Esophagus muscularis mucosa (tissue), 4 donors: Measurements from ENCODE around the gene TAAR6. TPM values are rescaled to one million over a fixed set of nuclear protein-coding genes. Genes with fewer than 3 reads are reported as not detected.

Experiments used
- DNase-seq: peaks from one replicate; pipeline ENCODE4 v3.0.0-alpha.2; 2017; ENCODE audit errors: extremely low spot score
- H3K27ac ChIP-seq, 4 donors: fragments of 200-600 bp; sonication (generic); replicated peaks in 1 of 4; 1 replicate in 3 of 4; 2 replicates in 1 of 4; pipeline ENCODE4 v1.5.1; 2016 to 2019; ENCODE audit warnings: mild to moderate bottlenecking in 1 of 4
- H3K27me3 ChIP-seq, 4 donors: fragments of 200-600 bp; sonication (generic); one replicate each; pipeline versions ENCODE4 v1.5.1 to v1.6.0; 2016 to 2019
- H3K36me3 ChIP-seq, 4 donors: fragments of 200-600 bp; sonication (generic); one replicate each; pipeline ENCODE4 v1.5.1; 2016 to 2019
- H3K4me1 ChIP-seq, 4 donors: fragments of 200-600 bp; sonication (generic); one replicate each; pipeline ENCODE4 v1.5.1; 2016 to 2019
- H3K4me3 ChIP-seq, 4 donors: fragments of 200-600 bp; sonication (generic); 1 replicate in 2 of 4; 2 replicates in 2 of 4; pipeline ENCODE4 v1.5.1; 2016 to 2019; ENCODE audit warnings: mild to moderate bottlenecking in 4 of 4, moderate library complexity in 1 of 4
- H3K9me3 ChIP-seq, 4 donors: fragments of 200-600 bp; sonication (generic); 1 replicate in 3 of 4; 2 replicates in 1 of 4; pipeline ENCODE4 v1.5.1; 2016 to 2019
- CTCF ChIP-seq, 3 experiments: fragments of 200-600 bp in 2 of 3; fragments of 450-650 bp in 1 of 3; sonication (generic) in 2 of 3; IDR thresholded peaks; one replicate each; pipeline ENCODE4 v1.5.1; 2017 to 2019; ENCODE audit warnings: antibody characterized with exemption in 3 of 3, mild to moderate bottlenecking in 2 of 3, moderate library complexity in 1 of 3
- EP300 ChIP-seq: sonication (generic); formaldehyde crosslinking; IDR thresholded peaks from one replicate; pipeline ENCODE4 v1.6.1; 2017; ENCODE audit warnings: antibody characterized with exemption
- POLR2A ChIP-seq: fragments of 450-650 bp; IDR thresholded peaks from one replicate; pipeline ENCODE4 v1.6.1; 2017; ENCODE audit warnings: antibody characterized with exemption, moderate library complexity, mild to moderate bottlenecking, low read depth
- POLR2AphosphoS5 ChIP-seq, 2 donors: sonication (generic); formaldehyde crosslinking; IDR thresholded peaks; one replicate each; pipeline ENCODE4 v1.6.1; 2017; ENCODE audit warnings: antibody characterized with exemption in 2 of 2
- WGBS: methylation state at CpG from one replicate; pipeline ENCODE4 v1.1.5; 2018; 5-methylcytosine and 5-hydroxymethylcytosine counted together
- intact Hi-C: fragments of 100-400 bp; cut with DNase I; formaldehyde crosslinking; loops from one replicate; pipeline ENCODE4 v1.15.1; 2023
- total RNA-seq, 4 donors: library from RNA; depleted of rRNA; stranded (reverse); fragments of >200 nt; gene quantifications; one replicate each; pipeline versions ENCODE4 v1.1.0 to v1.2.1, GENCODE V29; 2016

The TAAR6 gene
- total RNA-seq, 4 donors from 2014 or later, result not detected

DNA sequence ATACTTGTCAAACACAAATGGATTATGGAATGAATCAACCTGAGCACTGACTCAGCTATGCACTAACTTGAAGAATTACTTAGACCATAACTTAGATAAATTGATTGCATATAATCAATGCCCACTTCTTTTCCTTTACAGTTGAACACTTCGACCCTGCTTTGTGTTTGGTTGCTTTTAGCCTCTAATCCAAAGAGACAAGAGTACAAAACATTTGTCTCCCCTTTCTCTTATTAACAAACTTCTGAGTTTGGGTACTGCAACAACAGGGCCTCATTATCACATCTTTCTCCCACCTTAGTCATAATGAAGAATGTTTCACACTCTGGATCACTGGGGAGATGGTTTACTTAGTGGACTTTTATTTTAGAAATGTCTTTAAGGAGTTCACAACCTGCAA lies 2.6 kb upstream of the TAAR6 start:
- WGBS, result 54% methylated on average over 1 of the region's 1 CpG

GRCh38 chr6:132568611-132569010 lies 1.5 kb upstream of the TAAR6 start:
- TF ChIP-seq EP300 (no peak), CTCF (IDR thresholded peaks at IDR 0.05) (no peak), POLR2AphosphoS5 (IDR thresholded peaks at IDR 0.05) (no peak), POLR2A (no peak)
- Histone ChIP-seq H3K9me3 (no peaks in the 10 kb centered on the region), H3K4me1 (no peaks in the 10 kb centered on the region), H3K27me3 (peaks cover 0 to 13% (median 0%) of the 10 kb centered on the region in 4 donors), H3K27ac (no peak overlapping the region), H3K4me3 (no peak overlapping the region), H3K36me3 (no peaks in the 10 kb centered on the region)
- no peak for DNase-seq
- WGBS, result 57% methylated on average over 6 of the region's 6 CpGs
- intact Hi-C loops, result no loop called here

More for the DNA sequence above, 2.6 kb upstream of the TAAR6 start:
- intact Hi-C loops, result no loop called here
- Histone ChIP-seq H3K36me3 (no peaks in the 10 kb centered on the region), H3K27ac (no peak overlapping the region), H3K4me3 (no peak overlapping the region), H3K27me3 (peaks cover 0 to 13% (median 0%) of the 10 kb centered on the region in 4 donors), H3K9me3 (no peaks in the 10 kb centered on the region), H3K4me1 (no peaks in the 10 kb centered on the region)
- TF ChIP-seq POLR2AphosphoS5 (IDR thresholded peaks at IDR 0.05) (no peak), EP300 (no peak), POLR2A (no peak), CTCF (IDR thresholded peaks at IDR 0.05) (no peak)
- no peak for DNase-seq

GRCh38 chr6:132569170-132569569 lies 952 bp upstream of the TAAR6 start:
- no peak for DNase-seq
- intact Hi-C loops, result no loop called here
- 38% methylated on average over 4 of the region's 4 CpGs for WGBS
- Histone ChIP-seq H3K4me3 (no peak overlapping the region), H3K4me1 (no peaks in the 10 kb centered on the region), H3K36me3 (no peaks in the 10 kb centered on the region), H3K27ac (no peak overlapping the region), H3K27me3 (peaks cover 0 to 13% (median 0%) of the 10 kb centered on the region in 4 donors), H3K9me3 (no peaks in the 10 kb centered on the region)
- TF ChIP-seq EP300 (no peak), CTCF (IDR thresholded peaks at IDR 0.05) (no peak), POLR2AphosphoS5 (IDR thresholded peaks at IDR 0.05) (no peak), POLR2A (no peak)

DNA sequence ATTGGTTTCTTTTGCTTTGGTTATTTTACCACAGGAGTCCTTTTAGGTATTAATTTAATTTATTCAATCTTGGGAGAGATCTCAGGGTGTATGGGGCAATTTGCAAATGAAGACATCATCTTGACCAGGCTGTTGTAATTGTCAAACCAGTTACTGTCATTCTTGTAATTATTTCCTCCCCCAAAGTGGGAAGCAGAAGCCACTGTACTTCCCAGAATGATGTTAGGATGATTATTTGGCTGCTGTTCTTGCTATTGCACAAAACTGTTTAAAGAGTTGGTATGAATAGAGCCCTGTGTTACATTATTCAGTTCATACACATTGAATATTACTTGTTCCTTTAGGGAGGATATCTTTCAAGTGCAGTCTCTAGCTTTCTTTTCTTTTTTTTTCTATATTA lies 1.7 kb downstream of the TAAR6 start:
- no peak overlapping the region for H3K4me3 ChIP-seq
- H3K36me3 ChIP-seq, result no peaks in the 10 kb centered on the region
- no peaks in the 10 kb centered on the region for H3K4me1 ChIP-seq
- no peaks in the 10 kb centered on the region for H3K9me3 ChIP-seq
- no peak for TF ChIP-seq POLR2AphosphoS5 (IDR thresholded peaks at IDR 0.05)
- TF ChIP-seq POLR2A, result no peak
- TF ChIP-seq CTCF (IDR thresholded peaks at IDR 0.05), result no peak
- no peak for TF ChIP-seq EP300
- DNase-seq, result no peak
- no peak overlapping the region for H3K27ac ChIP-seq
- H3K27me3 ChIP-seq, result peaks cover 0 to 13% (median 0%) of the 10 kb centered on the region in 4 donors
- intact Hi-C loops, result no loop called here

DNA sequence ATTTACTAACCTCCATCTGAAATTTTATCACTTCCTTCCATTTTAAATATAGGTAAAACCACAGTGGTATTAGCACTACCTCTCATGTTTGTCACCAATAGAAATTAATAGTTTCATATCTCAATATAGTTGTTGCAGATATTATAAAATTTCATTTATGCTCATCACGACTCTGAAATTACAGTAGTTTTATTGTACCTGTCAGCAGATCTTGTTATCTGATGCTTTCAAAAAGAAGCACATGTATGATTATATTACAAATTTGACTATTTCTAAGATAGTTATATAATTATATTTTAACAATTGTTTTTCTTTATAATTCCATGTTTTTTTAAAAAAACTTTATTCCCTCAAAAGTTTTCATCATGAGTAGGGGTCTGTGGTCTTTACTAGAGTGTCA lies 14.6 kb downstream of the TAAR6 start:
- 82% methylated on average over 1 of the region's 1 CpG for WGBS
- TF ChIP-seq CTCF (IDR thresholded peaks at IDR 0.05), result no peak
- TF ChIP-seq POLR2AphosphoS5 (IDR thresholded peaks at IDR 0.05), result no peak
- TF ChIP-seq POLR2A, result no peak
- TF ChIP-seq EP300, result no peak
- intact Hi-C loops, result no loop called here

More for the DNA sequence above, 14.6 kb downstream of the TAAR6 start:
- H3K27ac ChIP-seq, result no peak overlapping the region
- DNase-seq, result no peak
- H3K9me3 ChIP-seq, result no peaks in the 10 kb centered on the region
- H3K4me3 ChIP-seq, result no peak overlapping the region
- no peaks in the 10 kb centered on the region for H3K4me1 ChIP-seq
- no peaks in the 10 kb centered on the region for H3K36me3 ChIP-seq
- peaks cover 0 to 5% (median 0%) of the 10 kb centered on the region in 4 donors for H3K27me3 ChIP-seq
